ENCODE data around the gene NUMB.

The NUMB gene

GRCh38 chr14:73365727-73366126, 92.6 kb downstream of the NUMB start:
- no peaks in the 10 kb centered on the region for H3K79me2 ChIP-seq (ENCODE audit: control insufficient read depth, insufficient read depth, low read length, poor library complexity)
- no peak overlapping the region for H3K4ac ChIP-seq (ENCODE audit: low read depth, low read length)
- H3K27ac ChIP-seq (ENCODE audit: low read depth, low read length), result no peak overlapping the region
- no peak overlapping the region for H2BK120ac ChIP-seq (ENCODE audit: insufficient read depth, low read length, poor library complexity)
- WGBS (ENCODE audit: extremely low coverage, insufficient coverage, insufficient read length), result no CpG with 5 or more reads among the region's 1 CpG
- H3K4me2 ChIP-seq (ENCODE audit: low read length), result no peak overlapping the region
- no peak overlapping the region for H2BK12ac ChIP-seq (ENCODE audit: low read length)
- H3K23ac ChIP-seq (ENCODE audit: low read length), result no peak overlapping the region
- H3K27me3 ChIP-seq (ENCODE audit: insufficient read depth, low read length), result no peaks in the 10 kb centered on the region
- H3K4me3 ChIP-seq (ENCODE audit: low read depth, low read length), result no peak overlapping the region
- H3K18ac ChIP-seq (ENCODE audit: low read length), result no peak overlapping the region
- H3K9ac ChIP-seq (ENCODE audit: low read length), result no peak overlapping the region
- H4K12ac ChIP-seq (ENCODE audit: low read depth, low read length), result no peak overlapping the region
- H3K14ac ChIP-seq (ENCODE audit: low read length), result no peak overlapping the region
- no peak for DNase-seq
- no peak overlapping the region for H2BK5ac ChIP-seq (ENCODE audit: low read depth, low read length, poor library complexity)
- H4K8ac ChIP-seq (ENCODE audit: low read depth, low read length), result no peak overlapping the region
- no peak overlapping the region for H4K91ac ChIP-seq (ENCODE audit: low read depth, low read length)
- no peak overlapping the region for H2AK5ac ChIP-seq (ENCODE audit: low read length)
- no peaks in the 10 kb centered on the region for H3K9me3 ChIP-seq (ENCODE audit: insufficient read depth, low read depth, low read length)
- no peaks in the 10 kb centered on the region for H3K79me1 ChIP-seq (ENCODE audit: low read length)
- no peaks in the 10 kb centered on the region for H3K4me1 ChIP-seq (ENCODE audit: control insufficient read depth in 1 of 2, insufficient read depth in 2 of 2, low read length in 2 of 2)
- H3K36me3 ChIP-seq (ENCODE audit: control insufficient read depth in 1 of 2, insufficient read depth in 2 of 2, low read length in 2 of 2), result peaks cover 0 to 2% of the 10 kb centered on the region in 2 experiments
- H2AFZ ChIP-seq (ENCODE audit: insufficient read depth, low read length, poor library complexity), result no peak overlapping the region

GRCh38 chr14:73364559-73364958, 93.8 kb downstream of the NUMB start:
- no peak overlapping the region for H3K27ac ChIP-seq (ENCODE audit: low read depth, low read length)
- no peak overlapping the region for H2AFZ ChIP-seq (ENCODE audit: insufficient read depth, low read length, poor library complexity)
- peak in 1 of 2 donors; percentile 20 for DNase-seq
- H3K79me2 ChIP-seq (ENCODE audit: control insufficient read depth, insufficient read depth, low read length, poor library complexity), result no peaks in the 10 kb centered on the region
- H3K9ac ChIP-seq (ENCODE audit: low read length), result no peak overlapping the region
- H4K8ac ChIP-seq (ENCODE audit: low read depth, low read length), result no peak overlapping the region
- no peak overlapping the region for H2BK12ac ChIP-seq (ENCODE audit: low read length)
- no peak overlapping the region for H4K12ac ChIP-seq (ENCODE audit: low read depth, low read length)
- H2BK5ac ChIP-seq (ENCODE audit: low read depth, low read length, poor library complexity), result no peak overlapping the region
- H3K23ac ChIP-seq (ENCODE audit: low read length), result no peak overlapping the region
- H3K9me3 ChIP-seq (ENCODE audit: insufficient read depth, low read depth, low read length), result no peaks in the 10 kb centered on the region
- H3K4me3 ChIP-seq (ENCODE audit: low read depth, low read length), result no peak overlapping the region
- H3K27me3 ChIP-seq (ENCODE audit: insufficient read depth, low read length), result no peaks in the 10 kb centered on the region
- H2AK5ac ChIP-seq (ENCODE audit: low read length), result no peak overlapping the region
- H3K36me3 ChIP-seq (ENCODE audit: control insufficient read depth in 1 of 2, insufficient read depth in 2 of 2, low read length in 2 of 2), result peaks cover 0 to 2% of the 10 kb centered on the region in 2 experiments
- H3K79me1 ChIP-seq (ENCODE audit: low read length), result no peaks in the 10 kb centered on the region
- H2BK120ac ChIP-seq (ENCODE audit: insufficient read depth, low read length, poor library complexity), result no peak overlapping the region
- H3K4ac ChIP-seq (ENCODE audit: low read depth, low read length), result no peak overlapping the region
- no peak overlapping the region for H4K91ac ChIP-seq (ENCODE audit: low read depth, low read length)
- no peaks in the 10 kb centered on the region for H3K4me1 ChIP-seq (ENCODE audit: control insufficient read depth in 1 of 2, insufficient read depth in 2 of 2, low read length in 2 of 2)
- H3K14ac ChIP-seq (ENCODE audit: low read length), result no peak overlapping the region
- no CpG with 5 or more reads among the region's 2 CpGs for WGBS (ENCODE audit: extremely low coverage, insufficient coverage, insufficient read length)
- H3K18ac ChIP-seq (ENCODE audit: low read length), result no peak overlapping the region
- H3K4me2 ChIP-seq (ENCODE audit: low read length), result no peak overlapping the region

GRCh38 chr14:73359445-73359844, 98.9 kb downstream of the NUMB start:
- no peak overlapping the region for H3K27ac ChIP-seq (ENCODE audit: low read depth, low read length)
- no peak overlapping the region for H2BK5ac ChIP-seq (ENCODE audit: low read depth, low read length, poor library complexity)
- H4K91ac ChIP-seq (ENCODE audit: low read depth, low read length), result no peak overlapping the region
- no peaks in the 10 kb centered on the region for H3K27me3 ChIP-seq (ENCODE audit: insufficient read depth, low read length)
- H3K36me3 ChIP-seq (ENCODE audit: control insufficient read depth in 1 of 2, insufficient read depth in 2 of 2, low read length in 2 of 2), result peaks cover 0 to 3% of the 10 kb centered on the region in 2 experiments
- no peak overlapping the region for H3K18ac ChIP-seq (ENCODE audit: low read length)
- no peaks in the 10 kb centered on the region for H3K9me3 ChIP-seq (ENCODE audit: insufficient read depth, low read depth, low read length)
- no peak overlapping the region for H3K14ac ChIP-seq (ENCODE audit: low read length)
- no peaks in the 10 kb centered on the region for H3K79me2 ChIP-seq (ENCODE audit: control insufficient read depth, insufficient read depth, low read length, poor library complexity)
- no peak overlapping the region for H3K4ac ChIP-seq (ENCODE audit: low read depth, low read length)
- H3K23ac ChIP-seq (ENCODE audit: low read length), result no peak overlapping the region
- no peaks in the 10 kb centered on the region for H3K4me1 ChIP-seq (ENCODE audit: control insufficient read depth in 1 of 2, insufficient read depth in 2 of 2, low read length in 2 of 2)
- H2BK120ac ChIP-seq (ENCODE audit: insufficient read depth, low read length, poor library complexity), result no peak overlapping the region
- H2AFZ ChIP-seq (ENCODE audit: insufficient read depth, low read length, poor library complexity), result no peak overlapping the region
- no peak overlapping the region for H4K12ac ChIP-seq (ENCODE audit: low read depth, low read length)
- DNase-seq, result no peak
- H3K9ac ChIP-seq (ENCODE audit: low read length), result no peak overlapping the region
- H2BK12ac ChIP-seq (ENCODE audit: low read length), result no peak overlapping the region
- H4K8ac ChIP-seq (ENCODE audit: low read depth, low read length), result no peak overlapping the region
- H3K4me3 ChIP-seq (ENCODE audit: low read depth, low read length), result no peak overlapping the region
- no peak overlapping the region for H3K4me2 ChIP-seq (ENCODE audit: low read length)
- H3K79me1 ChIP-seq (ENCODE audit: low read length), result no peaks in the 10 kb centered on the region
- no peak overlapping the region for H2AK5ac ChIP-seq (ENCODE audit: low read length)

- no peaks in the 10 kb centered on the region for H3K4me1 ChIP-seq (ENCODE audit: control insufficient read depth in 1 of 2, insufficient read depth in 2 of 2, low read length in 2 of 2)
- H3K18ac ChIP-seq (ENCODE audit: low read length), result no peak overlapping the region
- no peak for DNase-seq
- H2AK5ac ChIP-seq (ENCODE audit: low read length), result no peak overlapping the region
- no peak overlapping the region for H3K14ac ChIP-seq (ENCODE audit: low read length)
- H3K27me3 ChIP-seq (ENCODE audit: insufficient read depth, low read length), result no peaks in the 10 kb centered on the region
- peak overlapping the region; percentile 99 for H3K23ac ChIP-seq (ENCODE audit: low read length)
- no peak overlapping the region for H3K27ac ChIP-seq (ENCODE audit: low read depth, low read length)
- no peak overlapping the region for H4K12ac ChIP-seq (ENCODE audit: low read depth, low read length)
- no peak overlapping the region for H3K4me3 ChIP-seq (ENCODE audit: low read depth, low read length)
- peaks cover 0 to 3% of the 10 kb centered on the region in 2 experiments for H3K36me3 ChIP-seq (ENCODE audit: control insufficient read depth in 1 of 2, insufficient read depth in 2 of 2, low read length in 2 of 2)
- no peak overlapping the region for H2BK12ac ChIP-seq (ENCODE audit: low read length)
- no peak overlapping the region for H4K91ac ChIP-seq (ENCODE audit: low read depth, low read length)
- no peak overlapping the region for H2BK5ac ChIP-seq (ENCODE audit: low read depth, low read length, poor library complexity)
- H3K79me1 ChIP-seq (ENCODE audit: low read length), result no peaks in the 10 kb centered on the region
- H3K9ac ChIP-seq (ENCODE audit: low read length), result no peak overlapping the region
- H4K8ac ChIP-seq (ENCODE audit: low read depth, low read length), result no peak overlapping the region
- H3K4me2 ChIP-seq (ENCODE audit: low read length), result no peak overlapping the region
- H3K79me2 ChIP-seq (ENCODE audit: control insufficient read depth, insufficient read depth, low read length, poor library complexity), result no peaks in the 10 kb centered on the region
- no peak overlapping the region for H2BK120ac ChIP-seq (ENCODE audit: insufficient read depth, low read length, poor library complexity)
- H2AFZ ChIP-seq (ENCODE audit: insufficient read depth, low read length, poor library complexity), result no peak overlapping the region
- WGBS (ENCODE audit: extremely low coverage, insufficient coverage, insufficient read length), result no CpG with 5 or more reads among the region's 1 CpG
- no peak overlapping the region for H3K4ac ChIP-seq (ENCODE audit: low read depth, low read length)
- no peaks in the 10 kb centered on the region for H3K9me3 ChIP-seq (ENCODE audit: insufficient read depth, low read depth, low read length)
These were observed 100.2 kb downstream of the NUMB start for GRCh38 chr14:73358187-73358586.
